Mesendoderm (in vitro differentiated cells): ENCODE measurements around the gene SLMAP.

Experiments
- DNase-seq: peaks from one replicate; pipeline ENCODE4 v3.0.0; 2013
- H2AK5ac ChIP-seq: 2 replicates; pipeline ENCODE4 v1.6.1; 2013; ENCODE audit warnings: low read length, inconsistent platforms
- H2BK120ac ChIP-seq: 2 replicates; pipeline ENCODE4 v1.6.1; 2013; ENCODE audit warnings: low read depth, mild to moderate bottlenecking, low read length, moderate library complexity, mixed read lengths
- H2BK15ac ChIP-seq: replicated peaks from 2 replicates; pipeline ENCODE4 v1.6.1; 2013; ENCODE audit warnings: low read depth, mild to moderate bottlenecking, moderate library complexity
- H2BK5ac ChIP-seq: 2 replicates; pipeline ENCODE4 v1.6.1; 2013; ENCODE audit warnings: low read length, inconsistent platforms
- H3K18ac ChIP-seq: 2 replicates; pipeline ENCODE4 v1.6.1; 2013; ENCODE audit warnings: mild to moderate bottlenecking, low read length, mixed read lengths
- H3K23ac ChIP-seq: one replicate; pipeline ENCODE4 v1.6.1; 2013; ENCODE audit warnings: low read length
- H3K27ac ChIP-seq: 2 replicates; pipeline ENCODE4 v1.5.1; 2013; ENCODE audit warnings: low read depth, mild to moderate bottlenecking, inconsistent platforms, low read length, moderate library complexity
- H3K27me3 ChIP-seq: 2 replicates; pipeline ENCODE4 v1.6.1; 2013; ENCODE audit warnings: low read length, control low read depth, mild to moderate bottlenecking, inconsistent platforms; ENCODE audit not compliant: insufficient read depth, poor library complexity
- H3K36me3 ChIP-seq: 2 replicates; pipeline ENCODE4 v1.6.1; 2013; ENCODE audit warnings: low read length, inconsistent platforms; ENCODE audit not compliant: control insufficient read depth, insufficient read depth
- H3K4ac ChIP-seq: one replicate; pipeline ENCODE4 v1.6.1; 2013; ENCODE audit warnings: low read depth, mild to moderate bottlenecking, low read length, moderate library complexity
- H3K4me1 ChIP-seq: 2 replicates; pipeline ENCODE4 v1.6.1; 2013; ENCODE audit warnings: low read depth, low read length, inconsistent platforms; ENCODE audit not compliant: control insufficient read depth
- H3K4me2 ChIP-seq: 2 replicates; pipeline ENCODE4 v1.6.1; 2013; ENCODE audit warnings: low read length
- H3K4me3 ChIP-seq: 2 replicates; pipeline ENCODE4 v1.5.1; 2013; ENCODE audit warnings: mild to moderate bottlenecking, low read length
- H3K56ac ChIP-seq: one replicate; pipeline ENCODE4 v1.6.1; 2013; ENCODE audit warnings: low read length
- H3K79me1 ChIP-seq: 2 replicates; pipeline ENCODE4 v1.6.1; 2013; ENCODE audit warnings: low read length, inconsistent platforms
- H3K79me2 ChIP-seq: 2 replicates; pipeline ENCODE4 v1.6.1; 2013; ENCODE audit warnings: mild to moderate bottlenecking, low read length; ENCODE audit not compliant: control insufficient read depth, insufficient read depth
- H3K9ac ChIP-seq: 2 replicates; pipeline ENCODE4 v1.6.1; 2013; ENCODE audit warnings: low read length, inconsistent platforms
- H4K5ac ChIP-seq: one replicate; pipeline ENCODE4 v1.6.1; 2013; ENCODE audit warnings: low read length
- H4K8ac ChIP-seq: one replicate; pipeline ENCODE4 v1.6.1; 2013; ENCODE audit warnings: low read depth, mild to moderate bottlenecking, control low read depth, low read length, moderate library complexity
- WGBS: extraction: QIAGEN DNeasy Blood & Tissue Kit; methylation state at CpG from one replicate; pipeline ENCODE4 v1.1.7; 2013; ENCODE audit warnings: low lambda C conversion rate, missing lambda C conversion rate; ENCODE audit not compliant: insufficient coverage; ENCODE audit errors: extremely low coverage; 5-methylcytosine and 5-hydroxymethylcytosine counted together

The SLMAP gene

DNA sequence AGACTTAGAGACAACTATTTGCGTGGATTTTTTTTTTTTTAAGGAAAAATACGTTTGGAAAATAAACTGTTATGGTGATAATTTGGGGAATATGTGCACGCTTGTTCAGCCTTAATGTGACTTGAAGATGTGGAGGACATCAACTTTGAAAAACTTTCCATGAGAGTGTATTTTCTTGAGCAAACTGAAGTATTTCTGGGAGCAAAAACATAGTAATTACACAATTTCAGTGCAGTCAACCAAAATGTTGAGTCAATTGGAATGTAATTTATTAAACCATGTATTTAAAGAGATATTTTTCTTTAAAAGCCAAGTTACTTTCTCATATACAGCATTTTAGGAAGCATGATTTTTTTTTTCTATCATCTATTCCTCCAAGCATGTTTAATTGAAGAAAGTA, 171.8 kb downstream of the SLMAP start:
- H3K4me1 ChIP-seq: no peaks in the 10 kb centered on the region
- no peak overlapping the region for H2BK5ac ChIP-seq
- H3K4ac ChIP-seq: no peak overlapping the region
- no peak overlapping the region for H3K18ac ChIP-seq
- H3K79me1 ChIP-seq: no peaks in the 10 kb centered on the region
- H3K27me3 ChIP-seq: no peaks in the 10 kb centered on the region
- no peaks in the 10 kb centered on the region for H3K79me2 ChIP-seq
- H3K56ac ChIP-seq: no peak overlapping the region
- WGBS: 100% methylated on average over 3 of the region's 3 CpGs
- no peak overlapping the region for H3K27ac ChIP-seq
- no peak overlapping the region for H3K4me3 ChIP-seq
- H2BK120ac ChIP-seq: no peak overlapping the region
- no peak overlapping the region for H4K8ac ChIP-seq
- no peaks in the 10 kb centered on the region for H3K36me3 ChIP-seq
- H2BK15ac ChIP-seq: no peak overlapping the region
- no peak overlapping the region for H3K4me2 ChIP-seq
- H3K23ac ChIP-seq: no peak overlapping the region
- no peak overlapping the region for H4K5ac ChIP-seq
- no peak for DNase-seq
- H3K9ac ChIP-seq: no peak overlapping the region
- H2AK5ac ChIP-seq: no peak overlapping the region

DNA sequence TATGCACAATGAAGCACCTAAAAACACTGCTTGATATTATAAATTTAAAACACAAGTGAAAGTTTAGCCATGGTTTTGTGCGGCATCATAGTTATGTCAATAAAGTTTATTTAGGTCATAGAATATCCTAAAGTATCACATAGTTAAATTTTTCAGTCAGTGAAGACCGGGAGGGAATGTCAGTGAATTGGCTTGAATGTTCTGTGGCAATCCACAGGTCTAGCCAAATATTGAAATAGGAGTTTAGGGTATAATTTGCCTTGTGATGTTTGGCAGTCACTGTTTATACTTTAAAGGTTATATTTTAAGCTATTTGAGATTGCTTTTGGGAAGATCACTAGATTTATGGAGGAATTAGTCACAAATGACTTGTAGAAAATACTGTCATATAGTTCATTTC, 172.4 kb downstream of the SLMAP start:
- Histone ChIP-seq H3K4ac (no peak overlapping the region), H2AK5ac (no peak overlapping the region), H4K5ac (no peak overlapping the region), H3K9ac (no peak overlapping the region), H3K27ac (no peak overlapping the region), H4K8ac (no peak overlapping the region), H2BK15ac (no peak overlapping the region), H3K36me3 (no peaks in the 10 kb centered on the region), H3K4me2 (no peak overlapping the region), H2BK5ac (no peak overlapping the region), H3K18ac (no peak overlapping the region), H3K4me1 (no peaks in the 10 kb centered on the region), H2BK120ac (no peak overlapping the region), H3K79me2 (no peaks in the 10 kb centered on the region), H3K27me3 (no peaks in the 10 kb centered on the region), H3K56ac (no peak overlapping the region), H3K4me3 (no peak overlapping the region), H3K79me1 (no peaks in the 10 kb centered on the region), H3K23ac (no peak overlapping the region)
- WGBS: no CpG with 5 or more reads among the region's 2 CpGs
- DNase-seq: no peak

DNA sequence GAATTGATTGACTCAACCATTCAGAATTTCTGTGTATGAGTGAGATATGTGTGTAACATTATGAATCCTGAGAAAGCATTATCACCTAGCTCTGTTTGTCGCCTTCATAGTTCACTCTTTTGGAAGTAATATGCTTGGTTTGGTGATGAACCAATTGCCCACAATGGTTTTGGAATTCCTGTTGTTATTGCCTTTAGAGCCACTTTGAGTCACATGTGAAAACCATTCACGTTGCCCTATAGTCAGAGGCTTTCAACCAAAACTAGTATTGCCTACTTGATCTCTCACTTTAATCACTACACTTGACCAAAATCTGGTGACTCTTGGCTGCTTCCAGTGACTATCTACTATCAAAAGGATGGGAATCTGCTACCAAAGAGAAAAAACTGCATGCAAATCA, 173.9 kb downstream of the SLMAP start:
- H3K18ac ChIP-seq: no peak overlapping the region
- H3K4me1 ChIP-seq: no peaks in the 10 kb centered on the region
- H3K4me2 ChIP-seq: no peak overlapping the region
- no peak overlapping the region for H3K23ac ChIP-seq
- no CpG with 5 or more reads among the region's 2 CpGs for WGBS
- H2BK5ac ChIP-seq: no peak overlapping the region
- H3K36me3 ChIP-seq: no peaks in the 10 kb centered on the region
- no peak overlapping the region for H3K56ac ChIP-seq
- no peak overlapping the region for H4K5ac ChIP-seq
- H4K8ac ChIP-seq: no peak overlapping the region
- no peaks in the 10 kb centered on the region for H3K27me3 ChIP-seq
- H2AK5ac ChIP-seq: no peak overlapping the region
- no peak overlapping the region for H3K27ac ChIP-seq
- no peak overlapping the region for H3K4me3 ChIP-seq
- H3K79me2 ChIP-seq: no peaks in the 10 kb centered on the region
- no peak overlapping the region for H3K4ac ChIP-seq
- H2BK120ac ChIP-seq: no peak overlapping the region
- H2BK15ac ChIP-seq: no peak overlapping the region
- no peaks in the 10 kb centered on the region for H3K79me1 ChIP-seq
- H3K9ac ChIP-seq: no peak overlapping the region
- no peak for DNase-seq

DNA sequence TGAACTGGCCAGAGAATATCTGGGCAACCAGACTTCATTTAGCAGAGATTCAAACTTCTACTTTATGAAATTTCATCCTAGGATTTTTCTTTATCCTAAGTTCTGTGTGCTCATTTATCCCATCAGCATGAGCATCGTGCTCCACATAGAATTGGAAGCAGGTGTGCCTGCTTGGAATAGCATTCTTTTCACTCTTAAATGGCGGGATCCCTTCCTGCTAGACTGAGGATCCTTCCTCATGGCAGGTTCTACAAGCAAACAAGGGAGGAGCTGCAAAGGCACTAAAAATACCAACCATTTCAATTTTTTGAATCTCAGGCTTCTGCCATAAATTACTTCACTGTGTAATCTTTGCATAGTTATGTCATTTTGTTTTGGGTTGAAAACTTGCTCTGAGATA, 177.5 kb downstream of the SLMAP start:
- no peak overlapping the region for H3K4me2 ChIP-seq
- no peak overlapping the region for H3K9ac ChIP-seq
- no peak overlapping the region for H4K8ac ChIP-seq
- no peak overlapping the region for H2BK120ac ChIP-seq
- H3K4me3 ChIP-seq: no peak overlapping the region
- H2BK5ac ChIP-seq: no peak overlapping the region
- H3K4me1 ChIP-seq: no peaks in the 10 kb centered on the region
- H3K36me3 ChIP-seq: no peaks in the 10 kb centered on the region
- no peaks in the 10 kb centered on the region for H3K79me2 ChIP-seq
- no peak for DNase-seq
- H3K23ac ChIP-seq: no peak overlapping the region
- H2BK15ac ChIP-seq: no peak overlapping the region
- WGBS: no CpG with 5 or more reads among the region's 2 CpGs
- H3K56ac ChIP-seq: no peak overlapping the region
- H3K18ac ChIP-seq: no peak overlapping the region
- no peak overlapping the region for H4K5ac ChIP-seq
- H2AK5ac ChIP-seq: no peak overlapping the region
- H3K4ac ChIP-seq: no peak overlapping the region
- H3K27me3 ChIP-seq: no peaks in the 10 kb centered on the region
- H3K79me1 ChIP-seq: no peaks in the 10 kb centered on the region
- no peak overlapping the region for H3K27ac ChIP-seq

DNA sequence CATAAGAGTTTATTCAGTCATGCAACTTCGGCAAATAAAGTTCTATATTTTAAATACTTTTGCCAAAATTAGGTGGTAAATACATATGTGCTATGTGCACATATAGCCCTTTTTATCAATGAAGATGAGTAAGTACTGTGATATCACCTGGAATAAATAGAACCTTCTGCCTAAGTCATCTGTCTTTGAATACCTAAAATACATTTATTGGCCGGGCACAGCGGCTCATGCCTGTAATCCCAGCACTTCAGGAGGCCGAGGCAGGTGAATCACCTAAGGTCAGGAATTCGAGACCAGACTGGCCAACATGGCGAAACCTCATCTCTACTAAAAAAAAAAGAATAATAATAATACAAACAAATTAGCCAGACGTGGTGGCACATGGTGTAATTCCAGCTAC, 178.3 kb downstream of the SLMAP start:
- no peak overlapping the region for H2AK5ac ChIP-seq
- H3K18ac ChIP-seq: no peak overlapping the region
- H3K9ac ChIP-seq: no peak overlapping the region
- H4K5ac ChIP-seq: no peak overlapping the region
- no peaks in the 10 kb centered on the region for H3K36me3 ChIP-seq
- no peak overlapping the region for H3K4me2 ChIP-seq
- no peak overlapping the region for H3K23ac ChIP-seq
- DNase-seq: no peak
- no peak overlapping the region for H2BK15ac ChIP-seq
- no peaks in the 10 kb centered on the region for H3K4me1 ChIP-seq
- no peak overlapping the region for H4K8ac ChIP-seq
- no peak overlapping the region for H2BK120ac ChIP-seq
- no CpG with 5 or more reads among the region's 7 CpGs for WGBS
- no peak overlapping the region for H2BK5ac ChIP-seq
- H3K56ac ChIP-seq: no peak overlapping the region
- no peak overlapping the region for H3K4me3 ChIP-seq
- H3K4ac ChIP-seq: no peak overlapping the region
- H3K27me3 ChIP-seq: no peaks in the 10 kb centered on the region
- no peaks in the 10 kb centered on the region for H3K79me2 ChIP-seq
- H3K79me1 ChIP-seq: no peaks in the 10 kb centered on the region
- H3K27ac ChIP-seq: no peak overlapping the region

DNA sequence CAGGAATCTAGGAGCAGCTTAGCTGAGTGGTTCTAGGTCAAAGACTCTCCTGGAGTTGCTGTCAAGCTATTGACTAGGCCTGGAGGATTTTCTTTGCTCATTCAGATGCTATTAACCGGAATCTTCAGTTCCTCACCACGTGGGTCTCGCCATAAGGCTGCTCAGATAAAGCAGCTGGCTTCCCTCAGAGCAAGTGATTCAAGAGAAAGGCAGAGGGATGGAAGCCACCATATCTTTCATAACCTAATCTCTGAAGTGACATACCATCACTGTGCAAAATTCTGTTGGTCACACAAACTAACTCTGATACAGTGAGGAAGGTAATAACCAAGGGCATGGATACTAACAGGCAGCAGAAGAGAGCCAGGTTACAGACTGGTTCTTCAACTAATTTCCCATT, 179.4 kb downstream of the SLMAP start:
- H3K36me3 ChIP-seq: no peaks in the 10 kb centered on the region
- H4K8ac ChIP-seq: no peak overlapping the region
- H3K4ac ChIP-seq: no peak overlapping the region
- no peaks in the 10 kb centered on the region for H3K79me2 ChIP-seq
- no peak overlapping the region for H3K4me2 ChIP-seq
- no peaks in the 10 kb centered on the region for H3K4me1 ChIP-seq
- DNase-seq: no peak
- no peak overlapping the region for H2BK5ac ChIP-seq
- no peaks in the 10 kb centered on the region for H3K79me1 ChIP-seq
- WGBS: no CpG with 5 or more reads among the region's 3 CpGs
- H2BK120ac ChIP-seq: no peak overlapping the region
- H4K5ac ChIP-seq: no peak overlapping the region
- no peaks in the 10 kb centered on the region for H3K27me3 ChIP-seq
- H2AK5ac ChIP-seq: no peak overlapping the region
- H3K18ac ChIP-seq: no peak overlapping the region
- H3K23ac ChIP-seq: no peak overlapping the region
- H3K56ac ChIP-seq: no peak overlapping the region
- no peak overlapping the region for H3K9ac ChIP-seq
- H3K4me3 ChIP-seq: no peak overlapping the region
- no peak overlapping the region for H2BK15ac ChIP-seq
- H3K27ac ChIP-seq: no peak overlapping the region
